HTERT RPE-1 (cell line): Measurements from ENCODE around the gene PTBP3.
"Not testable (repeated sequence)": the region's sequence is repeated elsewhere in the genome, so short reads cannot be mapped to it uniquely, and the experiment has no call there.

Experiments
- in situ Hi-C: fragments of 300-500 bp; cut with MboI; formaldehyde crosslinking; loops from 4 replicates; pipeline ENCODE4 v1.14.3; 2020; ENCODE audit warnings: low sequenced_read_pairs

Gene PTBP3

DNA sequence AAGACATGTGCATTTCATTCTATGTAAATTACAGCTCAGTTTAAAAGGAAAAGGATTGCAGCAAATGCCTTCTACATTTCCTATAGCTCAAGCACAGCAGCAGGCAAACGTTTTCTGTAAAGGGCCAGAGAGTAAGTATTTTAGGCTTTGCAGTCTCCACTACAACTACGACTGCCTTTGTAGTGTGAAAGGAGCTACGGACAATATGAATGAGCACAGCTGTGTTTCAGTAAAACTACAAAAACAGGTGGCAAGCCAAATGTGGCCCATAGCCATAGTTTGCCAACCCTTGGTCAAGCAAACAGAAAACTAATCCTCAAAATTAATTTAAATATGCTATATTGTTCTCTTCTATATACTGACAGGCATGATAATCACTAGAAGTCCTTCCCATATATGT, 7.2 kb downstream of the PTBP3 start:
- in situ Hi-C loops, result no loop called here

DNA sequence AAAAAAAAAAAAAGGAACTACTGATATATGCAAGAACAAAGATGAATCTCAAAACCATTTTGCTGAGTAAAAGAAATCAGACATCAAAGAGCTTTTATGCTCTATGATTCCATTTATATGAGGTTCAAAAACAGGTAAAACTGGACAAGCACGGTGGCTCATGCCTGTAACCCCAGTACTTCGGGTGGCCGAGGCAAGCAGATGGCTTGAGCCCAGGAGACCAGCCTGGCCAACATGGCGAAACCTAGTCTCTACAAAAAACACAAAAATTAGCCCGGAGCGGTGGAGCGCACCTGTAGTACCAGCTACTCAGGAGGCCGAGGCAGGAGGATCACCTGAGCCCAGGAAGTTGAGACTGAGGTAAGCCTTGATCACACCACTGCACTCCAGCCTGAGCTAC, 7.8 kb downstream of the PTBP3 start:
- in situ Hi-C loops, result no loop called here

DNA sequence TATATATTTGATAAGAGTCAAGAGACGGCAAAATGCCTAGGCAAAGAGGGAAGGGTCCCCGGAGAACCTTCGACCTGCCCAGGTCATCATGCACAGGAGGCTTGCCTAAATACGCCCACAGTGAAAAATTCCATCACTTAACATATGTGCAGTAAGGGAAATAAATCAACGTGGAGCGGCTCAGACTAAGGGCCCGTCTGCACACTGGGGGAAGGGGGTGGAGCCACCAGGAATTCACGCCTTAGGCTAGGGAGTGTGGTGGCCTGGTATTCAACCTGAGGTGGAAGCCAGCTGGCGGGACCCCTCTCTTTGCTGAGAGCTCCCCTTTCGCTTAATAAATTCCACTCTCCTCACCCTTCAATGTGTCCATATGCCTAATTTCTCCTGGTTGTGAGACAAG, 8.3 kb downstream of the PTBP3 start:
- in situ Hi-C loops, result no loop called here

DNA sequence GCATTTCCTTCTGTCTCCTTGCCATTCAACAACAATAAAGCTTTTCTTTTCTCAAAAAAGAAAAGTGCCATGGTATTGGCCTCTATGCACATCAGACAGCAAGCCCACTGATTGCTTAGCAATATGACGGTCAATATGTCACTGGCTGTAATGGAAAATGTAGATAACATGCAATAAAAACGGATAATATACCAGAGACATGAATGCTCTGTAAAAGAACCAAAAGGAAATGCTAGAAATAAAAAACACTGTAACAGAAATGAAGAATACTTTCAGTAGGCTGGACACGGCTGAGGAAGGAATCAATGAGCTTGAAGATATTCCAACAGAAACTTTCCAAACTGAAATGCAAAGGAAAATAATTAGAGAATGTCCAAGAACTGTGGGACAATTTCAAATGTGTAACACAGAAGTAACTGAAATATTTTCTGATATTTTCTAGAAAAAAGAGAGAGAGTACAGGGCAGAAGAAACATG, 10.0 kb downstream of the PTBP3 start:
- in situ Hi-C loops, result no loop called here

DNA sequence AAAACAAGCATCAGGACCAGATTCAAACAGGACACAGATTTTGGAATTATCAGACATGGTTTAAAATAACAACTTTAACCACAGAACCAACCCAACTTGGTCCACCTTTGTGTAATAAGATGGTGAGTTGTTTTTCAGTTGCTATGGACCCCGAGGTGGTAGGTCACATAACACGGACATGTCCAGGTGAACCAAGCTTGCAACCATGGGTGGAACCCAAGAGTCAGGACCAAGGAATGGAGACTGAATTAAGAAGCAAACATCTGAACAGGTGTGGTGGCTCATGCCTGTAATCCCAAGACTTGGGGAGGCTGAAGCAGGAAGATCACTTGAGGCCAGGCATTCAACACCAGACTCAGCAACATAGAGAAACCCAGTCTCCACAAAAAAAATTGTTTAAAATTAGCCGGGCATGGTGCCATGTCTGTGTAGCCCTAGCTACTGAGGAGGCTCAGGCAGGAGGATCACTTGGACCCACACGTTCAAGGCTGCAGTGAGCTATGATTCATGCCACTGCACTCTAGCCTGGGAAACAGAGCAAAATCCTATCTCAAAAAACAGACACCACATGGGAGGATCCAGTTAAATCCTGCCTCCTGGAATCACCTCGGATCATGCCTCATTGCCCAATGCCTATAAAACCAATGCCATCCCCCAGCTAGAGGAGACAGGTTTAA, 10.6 kb downstream of the PTBP3 start:
- in situ Hi-C loops, result no loop called here

DNA sequence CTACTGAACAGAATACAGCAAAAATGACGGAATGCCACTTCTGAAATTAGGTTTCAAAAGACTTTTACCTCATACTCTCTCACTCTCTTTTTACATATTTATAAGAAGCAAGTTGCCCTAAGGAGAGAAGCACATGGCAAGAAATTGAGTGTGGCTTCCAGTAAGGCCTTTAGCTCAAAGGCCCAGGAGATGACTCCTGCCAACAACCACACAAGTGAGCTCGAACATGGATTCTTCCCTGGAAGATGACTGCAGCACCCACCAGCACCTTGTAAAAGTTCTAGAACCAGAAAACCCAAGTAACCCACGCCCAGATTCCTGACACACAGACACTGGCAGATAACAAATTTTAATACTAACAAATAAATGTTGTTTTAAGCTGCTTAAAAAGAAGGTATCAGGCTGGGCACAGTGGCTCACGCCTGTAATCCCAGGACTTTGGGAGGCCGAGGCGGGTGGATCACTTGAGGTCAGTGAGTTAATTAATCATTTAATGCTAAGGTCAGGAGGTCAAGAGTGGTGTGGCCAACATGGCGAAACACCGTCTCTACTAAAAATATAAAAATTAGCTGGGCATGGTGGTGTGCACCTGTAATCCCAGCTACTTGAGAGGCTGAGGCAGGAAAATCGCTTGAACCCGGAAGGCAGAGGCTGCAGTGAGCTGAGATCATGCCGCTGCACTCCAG, 17.0 kb downstream of the PTBP3 start:
- in situ Hi-C loops, result no loop called here

DNA sequence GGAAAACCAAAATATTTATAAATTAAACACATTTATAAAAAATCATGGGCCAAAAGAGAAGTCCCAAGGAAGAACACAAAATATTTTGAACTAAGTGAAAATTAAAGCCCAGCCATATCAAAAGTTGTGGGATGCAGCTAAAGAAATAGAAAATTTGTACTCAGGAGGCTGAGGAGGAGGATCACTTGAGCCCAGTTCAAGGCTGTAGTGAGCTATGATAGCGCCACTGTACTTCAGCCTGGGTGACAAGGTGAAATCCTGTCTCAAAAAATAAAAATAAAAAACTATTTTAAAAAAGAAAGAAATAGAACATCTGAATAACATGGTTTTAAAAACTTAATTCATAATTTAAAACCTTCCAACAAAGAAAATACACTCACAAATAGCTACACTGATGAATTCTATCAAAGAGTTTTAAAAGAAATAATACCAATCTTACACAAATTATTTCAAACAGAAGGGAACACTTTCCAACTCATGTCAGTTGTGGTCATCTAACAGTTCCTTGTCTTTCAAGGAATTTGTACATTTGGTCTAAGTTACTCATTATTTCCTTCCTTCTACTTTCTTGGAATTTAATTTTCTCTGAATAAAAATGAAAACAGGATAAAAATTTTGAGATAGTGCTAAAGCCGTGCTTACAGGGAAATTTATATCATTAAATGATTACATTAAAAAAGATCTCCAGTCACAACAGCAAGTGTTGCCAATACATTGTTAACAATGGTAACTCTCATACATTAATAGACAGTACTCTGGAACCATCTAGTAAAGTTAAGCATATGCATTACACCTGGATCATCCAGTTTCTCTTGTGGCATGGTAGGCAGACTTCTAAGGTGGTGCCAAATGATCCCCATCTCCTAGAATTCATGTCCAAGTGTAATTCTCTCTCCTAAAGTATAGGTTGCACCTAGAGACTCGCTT, 17.8 kb downstream of the PTBP3 start:
- in situ Hi-C loops, result no loop called here

DNA sequence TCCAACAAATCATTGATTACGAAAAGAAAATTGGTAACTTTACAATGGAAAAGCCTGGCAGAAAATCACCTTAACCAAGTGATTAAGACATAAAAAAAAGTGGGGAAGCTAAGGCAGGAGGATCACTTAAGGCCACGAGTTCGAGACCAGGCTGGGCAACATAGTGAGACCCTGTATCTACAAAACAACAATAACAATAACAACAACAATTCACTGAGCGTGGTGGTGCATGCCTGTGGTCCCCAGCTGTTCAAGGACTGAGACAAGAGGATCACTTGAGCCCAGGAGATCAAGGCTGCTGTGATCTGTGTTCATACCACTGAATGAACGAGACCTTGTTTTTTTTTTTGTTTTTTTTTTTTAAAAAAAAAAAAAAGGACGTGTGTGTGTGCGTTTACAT, 21.3 kb downstream of the PTBP3 start:
- in situ Hi-C loops, result no loop called here

DNA sequence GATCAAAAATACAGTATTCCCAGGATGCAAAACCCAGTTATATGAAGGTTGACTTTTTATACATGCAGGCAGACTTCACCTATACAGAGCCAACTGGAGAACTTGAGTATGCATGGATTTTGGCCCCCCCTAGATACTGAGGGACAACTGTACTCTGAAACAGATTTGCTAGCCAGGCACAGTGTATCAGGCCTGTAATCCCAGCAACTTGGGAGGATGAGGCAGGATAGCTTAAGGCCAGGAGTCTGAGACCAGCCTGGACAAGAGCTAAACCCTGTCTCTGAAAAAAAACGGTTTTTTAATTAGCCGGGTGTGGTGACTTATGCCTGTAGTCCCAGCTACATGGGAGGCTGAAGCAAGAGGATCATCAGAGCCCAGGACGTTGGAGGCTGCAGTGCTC, 21.9 kb downstream of the PTBP3 start:
- in situ Hi-C loops, result no loop called here

DNA sequence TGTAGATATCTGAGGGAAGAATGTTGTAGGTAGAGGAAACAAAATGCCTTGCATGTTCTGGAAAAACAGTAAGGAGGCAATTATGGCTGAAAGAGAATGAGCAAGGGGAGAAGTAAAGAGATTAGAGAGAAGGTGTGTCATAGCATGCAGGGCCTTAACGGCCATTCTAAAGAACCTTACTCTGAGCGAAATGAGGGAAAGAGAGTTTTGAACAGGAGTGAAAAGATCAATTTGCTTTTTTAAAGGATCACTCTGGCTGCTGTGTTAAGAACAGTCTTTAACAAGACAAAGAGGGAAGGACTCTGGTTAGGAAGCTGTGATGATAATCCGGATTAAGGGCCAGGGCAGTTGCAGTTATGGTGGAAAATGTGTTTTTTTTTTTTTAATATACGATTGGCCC, 22.6 kb downstream of the PTBP3 start:
- in situ Hi-C loops, result no loop called here

DNA sequence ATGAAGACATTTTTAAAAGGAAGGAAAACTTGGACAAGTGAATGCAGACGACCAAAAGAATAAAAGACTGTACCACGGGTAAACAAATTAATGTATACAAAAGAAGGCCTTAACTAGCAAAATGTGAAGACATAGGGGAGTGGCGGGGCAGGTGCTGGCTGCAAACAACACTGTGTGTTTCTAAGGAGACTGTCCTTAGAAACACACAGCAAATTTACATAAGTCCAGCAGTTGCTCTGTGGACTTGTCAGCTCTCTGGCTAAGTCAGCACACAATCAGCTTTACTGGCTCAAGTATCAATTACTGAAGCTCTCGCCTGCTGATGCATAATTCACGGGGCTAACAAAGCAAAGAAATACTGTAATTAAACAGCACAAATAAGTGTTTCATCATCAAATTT, 24.8 kb downstream of the PTBP3 start:
- in situ Hi-C loops, result no loop called here

DNA sequence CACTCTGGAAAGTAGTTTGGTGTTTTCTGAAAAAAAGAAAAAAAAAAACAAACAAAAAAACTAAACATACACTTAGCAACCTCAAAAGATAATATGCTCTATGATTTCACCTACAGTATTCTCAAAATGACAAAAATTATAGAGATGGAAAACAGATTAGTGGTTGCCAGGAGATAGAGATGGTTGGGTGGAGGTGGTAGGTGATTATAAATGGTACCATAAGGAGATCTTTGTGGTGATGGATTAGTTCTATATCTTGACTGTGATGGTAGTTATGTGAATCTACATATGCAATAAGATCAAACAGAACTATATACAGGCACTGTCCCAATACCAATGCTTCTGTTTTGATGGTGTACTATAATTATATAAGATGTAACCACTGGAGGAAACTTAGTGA, 32.0 kb downstream of the PTBP3 start:
- in situ Hi-C loops, result no loop called here

DNA sequence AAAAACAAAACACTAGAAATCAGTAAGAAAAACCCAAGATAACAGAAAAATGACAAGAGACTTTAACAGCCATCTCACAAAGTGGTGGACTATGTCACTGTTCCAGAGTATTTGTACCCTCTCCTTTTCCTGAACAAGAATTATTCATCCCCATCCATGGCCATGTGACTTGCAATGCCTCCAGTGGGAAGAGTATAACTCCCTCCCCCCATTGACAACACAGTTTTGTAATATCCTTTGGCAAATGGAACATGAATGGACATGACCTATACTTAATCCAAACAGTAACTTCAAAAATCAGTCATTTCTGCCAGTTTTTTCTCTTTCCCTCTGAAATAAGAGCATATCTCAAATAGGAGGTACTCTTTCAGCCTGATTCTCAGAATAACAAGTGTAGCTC, 33.9 kb downstream of the PTBP3 start:
- in situ Hi-C loops, result no loop called here

DNA sequence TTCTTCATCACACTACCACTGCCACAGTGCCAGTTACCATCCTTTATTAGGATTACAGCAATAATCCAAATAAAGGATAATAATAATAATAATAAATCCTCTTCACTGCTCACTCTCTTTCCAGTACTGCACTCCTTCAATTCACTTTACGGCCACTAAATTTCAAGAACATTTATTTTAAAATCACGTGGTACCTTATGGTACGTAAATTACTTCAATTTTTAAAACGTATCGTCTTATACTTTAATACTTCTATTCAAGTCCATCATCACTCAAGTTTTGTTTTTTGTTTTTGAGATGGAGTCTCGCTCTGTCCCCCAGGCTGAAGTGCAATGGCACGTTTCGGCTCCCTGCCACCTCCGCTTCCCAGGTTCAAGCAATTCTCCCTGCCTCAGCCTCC, 36.5 kb downstream of the PTBP3 start:
- in situ Hi-C loops, result no loop called here

DNA sequence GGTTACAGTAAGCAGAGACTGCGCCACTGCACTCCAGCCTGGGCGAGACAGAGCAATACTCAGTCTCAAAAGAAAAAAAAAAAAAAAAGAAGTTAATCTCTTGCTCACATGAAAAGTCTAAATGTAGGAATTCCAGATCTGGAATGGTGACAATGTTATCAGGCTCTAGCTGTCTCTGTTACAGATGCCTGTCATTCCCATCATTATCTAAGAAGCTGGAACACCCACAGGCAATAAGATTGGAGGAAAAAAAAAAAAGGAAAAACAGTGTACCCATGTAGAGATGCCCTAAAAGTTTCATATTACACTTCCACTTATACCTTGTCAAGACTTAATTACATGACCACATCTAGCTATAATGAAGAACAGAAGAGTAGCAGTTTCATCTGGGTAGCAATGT, 38.2 kb downstream of the PTBP3 start:
- in situ Hi-C loops, result no loop called here

DNA sequence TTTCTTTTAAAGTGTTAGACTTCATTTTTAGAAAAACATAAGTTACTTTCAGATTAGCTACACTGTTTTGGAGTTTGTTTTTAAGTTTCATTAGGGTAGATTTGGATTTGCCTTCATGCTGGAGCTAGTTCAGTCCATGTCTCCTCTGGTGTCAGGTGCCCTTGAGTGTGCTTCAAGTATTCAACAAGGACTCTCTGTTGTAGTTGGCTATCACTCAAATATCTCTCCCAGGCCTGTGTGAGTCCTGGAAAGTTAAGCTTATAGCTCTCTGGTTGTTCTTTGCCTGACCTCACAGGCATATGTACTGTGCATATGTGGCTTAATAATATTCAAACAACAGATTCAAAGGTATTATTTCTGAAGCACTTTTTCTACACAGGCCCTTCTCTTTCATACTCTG, 45.4 kb downstream of the PTBP3 start:
- in situ Hi-C loops, result no loop called here

DNA sequence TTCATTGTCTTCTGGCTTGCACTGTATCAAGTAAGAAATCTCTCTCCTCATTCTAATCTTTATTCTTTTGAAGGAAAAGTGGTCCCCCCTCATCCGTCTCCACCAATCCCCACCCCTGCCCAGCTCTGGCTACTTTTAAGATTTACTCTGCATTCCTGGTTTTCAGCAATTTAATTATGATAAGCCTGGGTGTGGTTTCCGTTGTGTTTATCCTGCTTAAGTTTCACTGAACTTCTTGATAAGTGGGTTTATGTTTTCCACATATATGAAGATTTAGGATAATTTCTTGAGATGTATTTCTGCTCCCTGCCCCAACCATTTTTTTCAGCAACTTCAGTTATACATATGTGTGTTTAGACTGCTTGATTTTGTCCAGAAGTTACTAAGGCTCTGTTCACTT, 46.5 kb downstream of the PTBP3 start:
- in situ Hi-C loops, result no loop called here

DNA sequence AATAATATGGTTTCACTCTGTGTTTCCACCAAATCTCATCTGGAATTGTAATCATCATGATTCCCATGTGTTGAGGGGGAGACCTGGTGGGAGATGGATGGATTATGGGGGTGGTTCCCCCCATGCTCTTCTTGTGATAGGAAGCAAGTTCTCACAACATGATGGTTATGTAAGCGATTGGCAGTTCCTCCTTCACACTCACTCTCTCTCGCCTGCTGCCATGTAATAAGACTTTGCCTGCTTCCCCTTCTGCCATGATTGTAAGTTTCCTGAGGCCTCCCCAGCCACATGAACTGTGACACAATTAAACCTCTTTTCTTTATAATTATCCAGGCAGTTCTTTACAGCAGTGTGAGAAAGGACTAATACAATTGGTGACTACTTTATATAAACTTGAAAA, 48.4 kb downstream of the PTBP3 start:
- in situ Hi-C loops, result no loop called here

DNA sequence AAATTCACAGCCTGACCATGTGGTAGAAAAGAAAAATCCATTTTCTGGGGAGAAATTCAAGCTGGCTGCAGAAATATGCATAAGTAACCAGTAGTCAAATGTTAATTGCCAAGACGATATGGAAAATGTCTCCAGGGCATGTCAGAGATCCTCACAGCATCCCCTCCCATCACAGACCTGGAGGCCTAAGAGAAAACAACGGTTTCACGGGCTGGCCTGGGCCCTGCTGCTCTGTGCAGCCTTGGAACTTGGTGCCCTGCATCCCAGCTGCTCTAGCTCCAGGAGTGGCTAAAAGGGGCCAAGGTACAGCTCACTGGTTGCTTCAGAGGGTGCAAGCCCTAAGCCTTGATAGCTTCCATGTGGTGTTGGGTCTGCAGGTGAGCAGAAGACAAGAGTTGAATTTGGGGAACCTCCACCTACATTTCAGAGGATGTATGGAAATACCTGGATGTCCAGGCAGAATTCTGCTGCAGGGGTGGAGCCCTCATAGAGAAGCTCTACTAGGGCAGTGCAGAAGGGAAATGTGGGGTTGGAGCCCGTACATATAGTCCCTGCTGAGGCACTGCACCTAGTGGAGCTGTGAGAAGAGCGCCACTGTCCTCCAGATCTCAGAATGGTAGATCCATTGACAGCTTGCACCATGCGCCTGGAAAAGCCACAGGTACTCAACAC, 49.7 kb downstream of the PTBP3 start:
- in situ Hi-C loops, result no loop called here

DNA sequence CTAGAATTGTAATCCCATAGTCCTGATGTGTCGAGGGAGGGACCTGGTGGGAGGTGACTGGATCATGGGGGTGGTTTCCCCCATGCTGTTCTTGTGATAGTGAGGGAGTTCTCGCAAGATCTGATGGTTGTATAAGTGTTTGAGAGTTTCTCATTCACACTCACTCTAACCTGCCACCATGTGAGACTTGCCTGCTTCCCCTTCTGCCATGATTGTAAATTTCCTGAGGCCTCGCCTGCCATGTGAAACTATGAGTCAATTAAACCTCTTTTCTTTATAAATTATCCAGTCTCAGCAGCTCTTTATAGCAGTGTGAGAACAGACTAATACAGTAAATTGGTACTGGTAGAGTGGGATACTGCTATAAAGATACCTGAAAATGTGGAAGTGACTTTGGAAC, 50.6 kb downstream of the PTBP3 start:
- in situ Hi-C loops, result not testable (repeated sequence)

DNA sequence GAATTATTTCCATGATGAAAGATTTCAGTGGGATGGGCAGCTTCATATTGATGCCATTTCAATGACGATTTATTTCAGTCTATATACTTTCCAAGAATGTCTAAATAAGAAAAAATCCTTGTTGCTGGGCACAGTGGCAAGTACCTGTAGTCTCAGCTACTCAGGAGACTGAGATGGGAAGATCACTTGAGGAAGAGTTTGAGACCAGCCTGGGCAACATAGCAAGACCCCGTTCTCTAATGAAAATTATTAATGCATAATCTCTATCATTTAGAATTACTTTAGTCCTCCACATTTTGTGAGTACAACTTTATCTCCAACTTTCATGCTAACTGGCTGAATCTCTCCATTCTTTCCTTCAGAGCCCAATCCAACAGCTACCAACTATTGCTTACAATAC, 52.5 kb downstream of the PTBP3 start:
- in situ Hi-C loops, result no loop called here
